ENCODE measurements around the gene AMFR. TPM values are rescaled to one million over a fixed set of nuclear protein-coding genes. Genes with fewer than 3 reads are reported as not detected.

The AMFR gene
- total and polyA plus RNA-seq, 7 experiments from 2014 or later = 35.7 to 83.3 (median 55.1) TPM

GRCh38 chr16:56337858-56338325 lies 87.5 kb downstream of the AMFR start:
- CTCF ChIA-PET = no interaction called here
- H3K36me3 Mint-ChIP-seq = no peaks in the 10 kb centered on the region
- ATAC-seq = no peak

GRCh38 chr16:56337131-56337857 lies 88.1 kb downstream of the AMFR start:
- H3K9me3 Mint-ChIP-seq = no peaks in the 10 kb centered on the region
- DNase-seq = no peak
- Histone ChIP-seq H3K27ac (ENCODE audit: low read depth, low read length) (no peak overlapping the region), H3K9me3 (ENCODE audit: control insufficient read depth in 2 of 3, low read length in 3 of 3) (no peaks in the 10 kb centered on the region), H3K4me3 (ENCODE audit: low read length) (no peak overlapping the region), H3K27me3 (ENCODE audit: control insufficient read depth in 2 of 2, insufficient read depth in 2 of 2, low read length in 2 of 2) (no peaks in the 10 kb centered on the region), H3K36me3 (ENCODE audit: control insufficient read depth in 2 of 3, insufficient read depth in 3 of 3, low read length in 3 of 3) (no peaks in the 10 kb centered on the region), H3K4me1 (ENCODE audit: control insufficient read depth in 2 of 2, insufficient read depth in 2 of 2, low read length in 2 of 2) (no peaks in the 10 kb centered on the region)
- ChIA-PET POLR2A (no interaction called here), CTCF (no interaction called here)
- H3K4me1 Mint-ChIP-seq = no peaks in the 10 kb centered on the region
- no peaks in the 10 kb centered on the region for H3K36me3 Mint-ChIP-seq
- ATAC-seq = no peak
- H3K27ac Mint-ChIP-seq = no peak overlapping the region
- intact Hi-C loops (cut with micrococcal nuclease) = no loop called here
- H3K4me3 Mint-ChIP-seq = no peak overlapping the region
- H3K27me3 Mint-ChIP-seq = no peaks in the 10 kb centered on the region

More at GRCh38 chr16:56337858-56338325, 87.5 kb downstream of the AMFR start:
- Histone ChIP-seq H3K36me3 (ENCODE audit: control insufficient read depth in 2 of 3, insufficient read depth in 3 of 3, low read length in 3 of 3) (no peaks in the 10 kb centered on the region), H3K4me3 (ENCODE audit: low read length) (no peak overlapping the region), H3K9me3 (ENCODE audit: control insufficient read depth in 2 of 3, low read length in 3 of 3) (no peaks in the 10 kb centered on the region), H3K27ac (ENCODE audit: low read depth, low read length) (no peak overlapping the region), H3K27me3 (ENCODE audit: control insufficient read depth in 2 of 2, insufficient read depth in 2 of 2, low read length in 2 of 2) (no peaks in the 10 kb centered on the region), H3K4me1 (ENCODE audit: control insufficient read depth in 2 of 2, insufficient read depth in 2 of 2, low read length in 2 of 2) (no peaks in the 10 kb centered on the region)
- H3K27ac Mint-ChIP-seq = no peak overlapping the region
- no peak for DNase-seq
- POLR2A ChIA-PET = no interaction called here
- H3K4me1 Mint-ChIP-seq = no peaks in the 10 kb centered on the region
- no peaks in the 10 kb centered on the region for H3K27me3 Mint-ChIP-seq
- no peak overlapping the region for H3K4me3 Mint-ChIP-seq
- H3K9me3 Mint-ChIP-seq = no peaks in the 10 kb centered on the region
- intact Hi-C loops (cut with micrococcal nuclease) = no loop called here

GRCh38 chr16:56336711-56337110 lies 88.6 kb downstream of the AMFR start:
- H3K27ac ChIP-seq (ENCODE audit: low read depth, low read length) = no peak overlapping the region
- H3K9me3 ChIP-seq (ENCODE audit: control insufficient read depth in 2 of 3, low read length in 3 of 3) = no peaks in the 10 kb centered on the region
- H3K36me3 ChIP-seq (ENCODE audit: control insufficient read depth in 2 of 3, insufficient read depth in 3 of 3, low read length in 3 of 3) = no peaks in the 10 kb centered on the region
- no peaks in the 10 kb centered on the region for H3K9me3 Mint-ChIP-seq
- no peaks in the 10 kb centered on the region for H3K27me3 ChIP-seq (ENCODE audit: control insufficient read depth in 2 of 2, insufficient read depth in 2 of 2, low read length in 2 of 2)
- no peaks in the 10 kb centered on the region for H3K36me3 Mint-ChIP-seq
- no peaks in the 10 kb centered on the region for H3K27me3 Mint-ChIP-seq
- no peak overlapping the region for H3K4me3 ChIP-seq (ENCODE audit: low read length)
- ChIA-PET POLR2A (no interaction called here), CTCF (no interaction called here)
- ATAC-seq = no peak
- intact Hi-C loops (cut with micrococcal nuclease) = no loop called here
- H3K4me1 Mint-ChIP-seq = no peaks in the 10 kb centered on the region
- H3K4me3 Mint-ChIP-seq = no peak overlapping the region
- no peak for DNase-seq
- no peaks in the 10 kb centered on the region for H3K4me1 ChIP-seq (ENCODE audit: control insufficient read depth in 2 of 2, insufficient read depth in 2 of 2, low read length in 2 of 2)
- no peak overlapping the region for H3K27ac Mint-ChIP-seq

- intact Hi-C loops (cut with micrococcal nuclease) = no loop called here
- no peak overlapping the region for H3K4me3 Mint-ChIP-seq
- H3K9me3 Mint-ChIP-seq = no peaks in the 10 kb centered on the region
- no peaks in the 10 kb centered on the region for H3K27me3 Mint-ChIP-seq
- ATAC-seq (no peak), DNase-seq (no peak)
- ChIA-PET CTCF (no interaction called here), POLR2A (no interaction called here)
- H3K36me3 Mint-ChIP-seq = no peaks in the 10 kb centered on the region
- Histone ChIP-seq H3K4me1 (ENCODE audit: control insufficient read depth in 2 of 2, insufficient read depth in 2 of 2, low read length in 2 of 2) (no peaks in the 10 kb centered on the region), H3K36me3 (ENCODE audit: control insufficient read depth in 2 of 3, insufficient read depth in 3 of 3, low read length in 3 of 3) (no peaks in the 10 kb centered on the region), H3K9me3 (ENCODE audit: control insufficient read depth in 2 of 3, low read length in 3 of 3) (no peaks in the 10 kb centered on the region), H3K4me3 (ENCODE audit: low read length) (no peak overlapping the region), H3K27me3 (ENCODE audit: control insufficient read depth in 2 of 2, insufficient read depth in 2 of 2, low read length in 2 of 2) (no peaks in the 10 kb centered on the region), H3K27ac (ENCODE audit: low read depth, low read length) (no peak overlapping the region)
- no peak overlapping the region for H3K27ac Mint-ChIP-seq
- no peaks in the 10 kb centered on the region for H3K4me1 Mint-ChIP-seq
Measured at GRCh38 chr16:56336071-56336688, 89.2 kb downstream of the AMFR start.

GRCh38 chr16:56334761-56335160 lies 90.6 kb downstream of the AMFR start:
- Histone ChIP-seq H3K9me3 (ENCODE audit: control insufficient read depth in 2 of 3, low read length in 3 of 3) (no peaks in the 10 kb centered on the region), H3K36me3 (ENCODE audit: control insufficient read depth in 2 of 3, insufficient read depth in 3 of 3, low read length in 3 of 3) (no peaks in the 10 kb centered on the region), H3K27me3 (ENCODE audit: control insufficient read depth in 2 of 2, insufficient read depth in 2 of 2, low read length in 2 of 2) (no peaks in the 10 kb centered on the region), H3K4me3 (ENCODE audit: low read length) (no peak overlapping the region), H3K27ac (ENCODE audit: low read depth, low read length) (no peak overlapping the region), H3K4me1 (ENCODE audit: control insufficient read depth in 2 of 2, insufficient read depth in 2 of 2, low read length in 2 of 2) (no peaks in the 10 kb centered on the region)
- peak overlapping the region in 1 of 9 donors; percentile 81 for H3K27ac Mint-ChIP-seq
- ChIA-PET CTCF (no interaction called here), POLR2A (no interaction called here)
- H3K27me3 Mint-ChIP-seq = no peaks in the 10 kb centered on the region
- no peak for ATAC-seq
- no peak for DNase-seq
- peaks cover 0 to 1% (median 0%) of the 10 kb centered on the region in 7 donors for H3K4me1 Mint-ChIP-seq
- no peaks in the 10 kb centered on the region for H3K9me3 Mint-ChIP-seq
- intact Hi-C loops (cut with micrococcal nuclease) = no loop called here
- H3K4me3 Mint-ChIP-seq = no peak overlapping the region
- H3K36me3 Mint-ChIP-seq = no peaks in the 10 kb centered on the region

GRCh38 chr16:56332464-56333079 lies 92.8 kb downstream of the AMFR start:
- ATAC-seq (peak; percentile 11), DNase-seq (no peak)
- Histone ChIP-seq H3K9me3 (ENCODE audit: control insufficient read depth in 2 of 3, low read length in 3 of 3) (no peaks in the 10 kb centered on the region), H3K36me3 (ENCODE audit: control insufficient read depth in 2 of 3, insufficient read depth in 3 of 3, low read length in 3 of 3) (no peaks in the 10 kb centered on the region), H3K4me3 (ENCODE audit: low read length) (no peak overlapping the region), H3K27ac (ENCODE audit: low read depth, low read length) (no peak overlapping the region), H3K27me3 (ENCODE audit: control insufficient read depth in 2 of 2, insufficient read depth in 2 of 2, low read length in 2 of 2) (no peaks in the 10 kb centered on the region), H3K4me1 (ENCODE audit: control insufficient read depth in 2 of 2, insufficient read depth in 2 of 2, low read length in 2 of 2) (no peaks in the 10 kb centered on the region)
- Mint-ChIP-seq H3K4me3 (no peak overlapping the region), H3K9me3 (no peaks in the 10 kb centered on the region), H3K4me1 (peaks cover 0 to 1% (median 0%) of the 10 kb centered on the region in 7 donors), H3K36me3 (no peaks in the 10 kb centered on the region), H3K27ac (no peak overlapping the region), H3K27me3 (no peaks in the 10 kb centered on the region)
- ChIA-PET POLR2A (no interaction called here), CTCF (no interaction called here)
- intact Hi-C loops (cut with micrococcal nuclease) = no loop called here

GRCh38 chr16:56331915-56332314 lies 93.4 kb downstream of the AMFR start:
- ChIA-PET POLR2A (no interaction called here), CTCF (no interaction called here)
- H3K27ac Mint-ChIP-seq = no peak overlapping the region
- Histone ChIP-seq H3K9me3 (ENCODE audit: control insufficient read depth in 2 of 3, low read length in 3 of 3) (no peaks in the 10 kb centered on the region), H3K27me3 (ENCODE audit: control insufficient read depth in 2 of 2, insufficient read depth in 2 of 2, low read length in 2 of 2) (no peaks in the 10 kb centered on the region), H3K36me3 (ENCODE audit: control insufficient read depth in 2 of 3, insufficient read depth in 3 of 3, low read length in 3 of 3) (no peaks in the 10 kb centered on the region), H3K27ac (ENCODE audit: low read depth, low read length) (no peak overlapping the region), H3K4me3 (ENCODE audit: low read length) (no peak overlapping the region), H3K4me1 (ENCODE audit: control insufficient read depth in 2 of 2, insufficient read depth in 2 of 2, low read length in 2 of 2) (no peaks in the 10 kb centered on the region)
- ATAC-seq (no peak), DNase-seq (no peak)
- intact Hi-C loops (cut with micrococcal nuclease) = no loop called here
- no peaks in the 10 kb centered on the region for H3K36me3 Mint-ChIP-seq
- no peak overlapping the region for H3K4me3 Mint-ChIP-seq
- H3K4me1 Mint-ChIP-seq = peaks cover 0 to 1% (median 0%) of the 10 kb centered on the region in 7 donors
- no peaks in the 10 kb centered on the region for H3K9me3 Mint-ChIP-seq
- no peaks in the 10 kb centered on the region for H3K27me3 Mint-ChIP-seq
